ENCODE results near the gene CAPG. TPM values are rescaled to one million over a fixed set of nuclear protein-coding genes. Genes with fewer than 3 reads are reported as not detected.

Gene CAPG
- total and polyA plus RNA-seq, 9 of the 15 experiments (the other 6 are each of a cell fraction or from before 2014, with no cell fraction given): 10.6 to 90.4 (median 56.0) TPM

- FAIRE-seq (no peak), DNase-seq (ENCODE audit: extremely low read depth in 1 of 4, low spot score in 3 of 4) (peak in 1 of 4 experiments; percentile 8), ATAC-seq (no peak)
- no peaks in the 10 kb centered on the region for H3K9me3 ChIP-seq (replicated peaks; ENCODE audit: control insufficient read depth, insufficient read depth, low read depth, low read length)
- intact Hi-C loops (cut with micrococcal nuclease): no loop called here
- peaks cover 2% of the 10 kb centered on the region for H3K9me1 ChIP-seq (ENCODE audit: control insufficient read depth, insufficient read depth, low read length)
- no peaks in the 10 kb centered on the region for H3K36me3 ChIP-seq (ENCODE audit: control insufficient read depth, insufficient read depth, low read length)
- no peaks in the 10 kb centered on the region for H3K27me3 ChIP-seq (ENCODE audit: control insufficient read depth in 2 of 2, insufficient read depth in 2 of 2, low read length in 2 of 2)
- in situ Hi-C loops (cut with MboI): no loop called here
- POLR2A ChIA-PET: interaction anchor here (0.5 to 63.9 kb wide), 9 partner anchors 8 to 115 kb away, joined by 3 to 1576 read pairs (median 3); partner anchors contain the start of gene MAT2A
- 0 out of 2 replicates have a peak overlapping the region, but pooled peaks have one; percentile 17 for H2AFZ ChIP-seq (ENCODE audit: low read depth, low read length)
- TF ChIP-seq NFE2 (IDR thresholded peaks at IDR 0.05; ENCODE audit: low read depth) (0 out of 2 replicates have a peak, but pooled peaks have one; percentile 5), TFE3 (CRISPR knock-in tag; IDR thresholded peaks at IDR 0.05) (no peak)
- CTCF ChIA-PET (ENCODE audit: low intra/inter-chr PET ratio): no interaction called here
- H3K4me2 ChIP-seq (ENCODE audit: insufficient read depth, low read length): no peak overlapping the region
- H3K4me1 ChIP-seq (replicated peaks in 1 of 2; ENCODE audit: control insufficient read depth in 2 of 2, insufficient read depth in 2 of 2, low read length in 2 of 2): peaks cover 13 to 14% of the 10 kb centered on the region in 2 experiments; a peak in 4 of 5 replicates
- H3K4me3 ChIP-seq: no peak overlapping the region
- H3K9ac ChIP-seq (ENCODE audit: insufficient read depth in 1 of 2, low read depth in 2 of 2, low read length in 2 of 2): peak overlapping the region in 1 of 2 experiments; percentile 67; a peak in 1 of 4 replicates
- WGBS (ENCODE audit: insufficient coverage, low coverage, missing lambda C conversion rate): 55% methylated on average over 6 of the region's 6 CpGs
- no TSS peak for BruUV-seq (replicated peaks)
- H3K27ac ChIP-seq (ENCODE audit: extremely low read depth, low read depth, low read length): no peak overlapping the region
- H3K79me2 ChIP-seq (ENCODE audit: control insufficient read depth, insufficient read depth, low read length): no peaks in the 10 kb centered on the region
- no peaks in the 10 kb centered on the region for H4K20me1 ChIP-seq (replicated peaks; ENCODE audit: control insufficient read depth, insufficient read depth, low read length)
These were observed 34.5 kb upstream of the CAPG start for GRCh38 chr2:85444629-85445172.

- Histone ChIP-seq H3K9me1 (ENCODE audit: control insufficient read depth, insufficient read depth, low read length) (peaks cover 2% of the 10 kb centered on the region), H3K9ac (ENCODE audit: insufficient read depth in 1 of 2, low read depth in 2 of 2, low read length in 2 of 2) (no peak overlapping the region), H4K20me1 (replicated peaks; ENCODE audit: control insufficient read depth, insufficient read depth, low read length) (no peaks in the 10 kb centered on the region), H3K27me3 (ENCODE audit: control insufficient read depth in 2 of 2, insufficient read depth in 2 of 2, low read length in 2 of 2) (no peaks in the 10 kb centered on the region), H2AFZ (ENCODE audit: low read depth, low read length) (peak overlapping the region; percentile 71; the same call in 1 of the 2 replicates), H3K36me3 (ENCODE audit: control insufficient read depth, insufficient read depth, low read length) (no peaks in the 10 kb centered on the region), H3K9me3 (replicated peaks; ENCODE audit: control insufficient read depth, insufficient read depth, low read depth, low read length) (no peaks in the 10 kb centered on the region), H3K4me3 (no peak overlapping the region), H3K27ac (ENCODE audit: extremely low read depth, low read depth, low read length) (no peak overlapping the region), H3K79me2 (ENCODE audit: control insufficient read depth, insufficient read depth, low read length) (no peaks in the 10 kb centered on the region; the same call in 2 of the 3 replicates), H3K4me2 (ENCODE audit: insufficient read depth, low read length) (no peak overlapping the region), H3K4me1 (replicated peaks in 1 of 2; ENCODE audit: control insufficient read depth in 2 of 2, insufficient read depth in 2 of 2, low read length in 2 of 2) (peaks cover 30 to 31% of the 10 kb centered on the region in 2 experiments)
- WGBS (ENCODE audit: insufficient coverage, low coverage, missing lambda C conversion rate): 32% methylated on average over 4 of the region's 4 CpGs
- no peak for FAIRE-seq
- DNase-seq (ENCODE audit: extremely low read depth in 1 of 4, low spot score in 3 of 4): no peak
- ChIA-PET POLR2A (interaction anchor here (1.0 to 63.9 kb wide), 2 partner anchors 18 to 104 kb away, joined by 3 to 1576 read pairs; partner anchors contain the start of gene MAT2A), CTCF (ENCODE audit: low intra/inter-chr PET ratio) (no interaction called here)
- BruUV-seq (replicated peaks): no TSS peak
- in situ Hi-C loops (cut with MboI): no loop called here
- TF ChIP-seq HNRNPLL (IDR thresholded peaks at IDR 0.05; ENCODE audit: low read depth, low read length, poor library complexity, severe bottlenecking) (no peak), SPI1 (IDR thresholded peaks at IDR 0.05; ENCODE audit: borderline replicate concordance, low read depth, low read length) (0 out of 2 replicates have a peak, but pooled peaks have one; percentile 32)
- ATAC-seq: no peak
- intact Hi-C loops (cut with micrococcal nuclease): no loop called here
These were observed 31.7 kb upstream of the CAPG start for GRCh38 chr2:85441864-85442263.
